HG02678 (cell line): ENCODE results near the gene ZNF185.

Source experiments
- ATAC-seq: cut with Tn5 transposase; IDR thresholded peaks from one replicate; pipeline ENCODE4 v1.9.1; 2021; ENCODE audit warnings: mild to moderate bottlenecking, moderate library complexity; ENCODE audit not compliant: unreplicated experiment

Gene ZNF185

GRCh38 chrX:152945021-152945979, 47.4 kb downstream of the ZNF185 start:
- no peak for ATAC-seq

DNA sequence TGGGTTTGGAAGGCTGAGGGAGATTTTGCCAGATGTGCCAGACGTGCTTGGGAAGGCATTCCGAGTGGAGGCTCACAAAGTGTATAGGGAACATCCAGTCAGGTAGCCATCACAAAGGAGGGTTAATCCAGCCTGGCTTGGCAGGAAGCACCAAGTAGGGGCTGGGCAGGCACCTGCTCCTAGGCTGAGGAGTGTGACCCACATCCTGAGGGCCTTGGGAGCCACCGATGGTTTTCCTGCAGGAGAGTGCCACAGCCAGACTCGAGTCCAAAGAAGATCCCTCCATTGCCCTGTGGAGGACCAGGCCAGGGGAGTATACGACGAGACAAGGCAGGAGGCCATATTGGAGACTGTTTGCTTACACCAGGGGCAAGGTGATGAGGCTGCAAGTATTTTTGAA, 48.8 kb downstream of the ZNF185 start:
- no peak for ATAC-seq
